GM23338 (cell line): ENCODE results near the gene SMIM35. TPM values are rescaled to one million over a fixed set of nuclear protein-coding genes. Genes with fewer than 3 reads are reported as not detected.

Experiments
- ATAC-seq: fragments of 200-7000 bp; cut with Tn5 transposase; 3 replicates; pipeline ENCODE4 v1.9.1; 2020
- DNase-seq: peaks from one replicate; pipeline ENCODE4 v3.0.0-alpha.2; 2015; ENCODE audit warnings: low spot score
- H2AFZ ChIP-seq: fragments of 200-600 bp; sonication (generic); 2 replicates; pipeline ENCODE4 v1.8.0; 2016; ENCODE audit warnings: antibody characterized with exemption, mild to moderate bottlenecking, moderate library complexity
- H3F3A ChIP-seq: fragments of 200-600 bp; sonication (generic); replicated peaks from 2 replicates; pipeline ENCODE4 v1.8.0; 2017; ENCODE audit warnings: antibody characterized with exemption, mixed run types, low read depth
- H3K27ac ChIP-seq: fragments of 200-600 bp; sonication (generic); 2 replicates; pipeline ENCODE4 v1.6.1; 2016; ENCODE audit warnings: low read depth
- H3K27me3 ChIP-seq: fragments of 200-600 bp; sonication (generic); 2 replicates; pipeline ENCODE4 v1.8.0; 2016; ENCODE audit warnings: mild to moderate bottlenecking, mixed run types, moderate library complexity; ENCODE audit not compliant: insufficient read depth
- H3K36me3 ChIP-seq: fragments of 200-600 bp; sonication (generic); 2 replicates; pipeline ENCODE4 v1.8.0; 2016; ENCODE audit warnings: mild to moderate bottlenecking; ENCODE audit not compliant: insufficient read depth
- H3K4me1 ChIP-seq: fragments of 200-600 bp; sonication (generic); 2 replicates; pipeline ENCODE4 v1.8.0; 2016; ENCODE audit warnings: mild to moderate bottlenecking, moderate library complexity; ENCODE audit not compliant: insufficient read depth
- H3K4me2 ChIP-seq: fragments of 200-600 bp; sonication (generic); 2 replicates; pipeline ENCODE4 v1.7.1; 2017; ENCODE audit warnings: mixed run types
- H3K4me3 ChIP-seq: fragments of 200-600 bp; sonication (generic); 2 replicates; pipeline ENCODE4 v1.6.1; 2016; ENCODE audit warnings: mixed run types
- H3K79me2 ChIP-seq: fragments of 200-600 bp; sonication (generic); replicated peaks from 2 replicates; pipeline ENCODE4 v1.8.0; 2017; ENCODE audit warnings: mild to moderate bottlenecking; ENCODE audit not compliant: insufficient read depth
- H3K9me2 ChIP-seq: fragments of 200-600 bp; sonication (generic); 2 replicates; pipeline ENCODE4 v1.8.0; 2017; ENCODE audit not compliant: insufficient read depth
- H4K20me1 ChIP-seq: fragments of 200-600 bp; sonication (generic); replicated peaks from 2 replicates; pipeline ENCODE4 v1.8.0; 2017; ENCODE audit warnings: mild to moderate bottlenecking; ENCODE audit not compliant: insufficient read depth
- H3K27ac Mint-ChIP-seq: 2 replicates; pipeline ENCODE4 v1.8.0; 2020; ENCODE audit warnings: inconsistent platforms, mild to moderate bottlenecking, moderate library complexity, mixed read lengths
- H3K27me3 Mint-ChIP-seq: 3 replicates; pipeline ENCODE4 v1.8.0; 2022; ENCODE audit warnings: low read depth, mild to moderate bottlenecking, moderate library complexity, mixed read lengths, inconsistent platforms; ENCODE audit not compliant: insufficient read depth, poor library complexity
- H3K36me3 Mint-ChIP-seq: 3 replicates; pipeline ENCODE4 v1.8.0; 2021; ENCODE audit warnings: low read depth, mild to moderate bottlenecking, inconsistent platforms, moderate library complexity, mixed read lengths
- H3K4me1 Mint-ChIP-seq: 3 replicates; pipeline ENCODE4 v1.8.0; 2020; ENCODE audit warnings: mild to moderate bottlenecking, inconsistent platforms, mixed read lengths
- H3K4me3 Mint-ChIP-seq: 3 replicates; pipeline ENCODE4 v1.8.0; 2021; ENCODE audit warnings: moderate library complexity, mild to moderate bottlenecking, inconsistent platforms, mixed read lengths
- H3K9me3 Mint-ChIP-seq: 3 replicates; pipeline ENCODE4 v1.8.0; 2020; ENCODE audit warnings: moderate library complexity, mild to moderate bottlenecking, inconsistent platforms, mixed read lengths
- CTCF ChIP-seq, 2 experiments: fragments of 200-600 bp in 1 of 2; sonication (generic) in 1 of 2; conservative IDR thresholded peaks; 2 replicates each; pipeline versions ENCODE4 v1.5.1 to v1.6.1; 2016 to 2017; ENCODE audit warnings: antibody characterized with exemption in 2 of 2, low read depth in 2 of 2, mild to moderate bottlenecking in 2 of 2, moderate library complexity in 1 of 2
- ETS1 ChIP-seq: IDR thresholded peaks from 2 replicates; pipeline ENCODE4 v1.6.1; 2016; ENCODE audit warnings: antibody characterized with exemption
- EZH2 ChIP-seq: fragments of 200-600 bp; sonication (generic); IDR thresholded peaks from one replicate; pipeline ENCODE4 v1.8.0; 2017; ENCODE audit warnings: antibody characterized with exemption, mild to moderate bottlenecking, low read depth; ENCODE audit not compliant: unreplicated experiment
- EZH2phosphoT487 ChIP-seq: fragments of 200-600 bp; sonication (generic); IDR thresholded peaks from one replicate; pipeline ENCODE4 v1.8.1; 2018; ENCODE audit warnings: antibody characterized with exemption; ENCODE audit not compliant: unreplicated experiment
- REST ChIP-seq: IDR thresholded peaks from one replicate; pipeline ENCODE4 v1.6.1; 2018; ENCODE audit warnings: antibody characterized with exemption; ENCODE audit not compliant: unreplicated experiment
- STAT1 ChIP-seq: IDR thresholded peaks from one replicate; pipeline ENCODE4 v1.6.1; 2016; ENCODE audit warnings: antibody characterized with exemption; ENCODE audit not compliant: unreplicated experiment
- ZNF114 ChIP-seq: fragments of 250-450 bp; sonication (Bioruptor Pico); IDR thresholded peaks from 2 replicates; pipeline ENCODE4 v1.5.0; 2020; ENCODE audit warnings: mild to moderate bottlenecking, moderate library complexity
- ZNF331 ChIP-seq: fragments of 250-450 bp; sonication (Bioruptor Pico); IDR thresholded peaks from 2 replicates; pipeline ENCODE4 v1.5.0; 2020; ENCODE audit warnings: low read depth, mild to moderate bottlenecking, moderate library complexity
- polyA plus RNA-seq: library from polyadenylated mRNA; unstranded; fragments of >200 nt; fragmentation: Nextera tagmentation; extraction: Ambion mirVana; gene quantifications from 2 replicates; pipeline ENCODE4 v1.2.1, GENCODE V29; 2016
- total RNA-seq: library from RNA; depleted of rRNA; stranded (reverse); fragments of >200 nt; shearing (Covaris generic); gene quantifications from 2 replicates; pipeline ENCODE4 v1.2.3, GENCODE V29; 2014

SMIM35 gene
- total and polyA plus RNA-seq, 2 experiments from 2014 or later: not detected

GRCh38 chr11:118099838-118100556 is 13.2 kb upstream of the SMIM35 start (continued):
- TF ChIP-seq REST (no peak), ETS1 (no peak), CTCF (conservative IDR thresholded peaks at IDR 0.05; ENCODE audit: low read depth in 2 of 2) (no peak), EZH2phosphoT487 (no peak), ZNF114 (CRISPR knock-in tag) (no peak), STAT1 (no peak)

GRCh38 chr11:118098996-118099837 is 12.5 kb upstream of the SMIM35 start:
- peak; percentile 78 for ATAC-seq
- no peaks in the 10 kb centered on the region for H3K9me2 ChIP-seq
- H3K27me3 ChIP-seq: no peaks in the 10 kb centered on the region
- no peaks in the 10 kb centered on the region for H3K36me3 ChIP-seq
- no peaks in the 10 kb centered on the region; the same call in 2 of the 3 replicates for H3K9me3 Mint-ChIP-seq
- no peaks in the 10 kb centered on the region for H4K20me1 ChIP-seq
- no peaks in the 10 kb centered on the region; the same call in 2 of the 3 replicates for H3K36me3 Mint-ChIP-seq
- H3K4me2 ChIP-seq: peak overlapping the region; percentile 43; the same call in 1 of the 2 replicates
- H3K4me3 ChIP-seq: no peak overlapping the region
- H3K4me1 ChIP-seq: peaks cover 11% of the 10 kb centered on the region
- H3K27me3 Mint-ChIP-seq: peaks cover 6% of the 10 kb centered on the region
- H3F3A ChIP-seq: no peaks in the 10 kb centered on the region
- peaks cover 20% of the 10 kb centered on the region for H3K4me1 Mint-ChIP-seq
- no peak overlapping the region for H3K27ac Mint-ChIP-seq
- peak overlapping the region; percentile 47; the same call in 1 of the 2 replicates for H2AFZ ChIP-seq
- H3K79me2 ChIP-seq: no peaks in the 10 kb centered on the region
- DNase-seq: peak; percentile 28
- no peak overlapping the region for H3K27ac ChIP-seq
- no peak for TF ChIP-seq EZH2
- no peak for TF ChIP-seq ZNF114 (CRISPR knock-in tag)
- no peak for TF ChIP-seq ZNF331 (CRISPR knock-in tag)
- H3K4me3 Mint-ChIP-seq: no peak overlapping the region; the same call in 2 of the 3 replicates
